A549 treated with GW870086 at 1 μM for 4 hours (cell line): ENCODE results near the gene FDXACB1. TPM values are rescaled to one million over a fixed set of nuclear protein-coding genes. Genes with fewer than 3 reads are reported as not detected.

Source experiments
- total RNA-seq: library from RNA; stranded (reverse); fragments of 200-300 nt; extraction: Qiagen RNA extraction; gene quantifications from 5 replicates; pipeline ENCODE4 v1.2.3, GENCODE V29; 2022; ENCODE audit warnings: low read depth

FDXACB1 gene, protein sequence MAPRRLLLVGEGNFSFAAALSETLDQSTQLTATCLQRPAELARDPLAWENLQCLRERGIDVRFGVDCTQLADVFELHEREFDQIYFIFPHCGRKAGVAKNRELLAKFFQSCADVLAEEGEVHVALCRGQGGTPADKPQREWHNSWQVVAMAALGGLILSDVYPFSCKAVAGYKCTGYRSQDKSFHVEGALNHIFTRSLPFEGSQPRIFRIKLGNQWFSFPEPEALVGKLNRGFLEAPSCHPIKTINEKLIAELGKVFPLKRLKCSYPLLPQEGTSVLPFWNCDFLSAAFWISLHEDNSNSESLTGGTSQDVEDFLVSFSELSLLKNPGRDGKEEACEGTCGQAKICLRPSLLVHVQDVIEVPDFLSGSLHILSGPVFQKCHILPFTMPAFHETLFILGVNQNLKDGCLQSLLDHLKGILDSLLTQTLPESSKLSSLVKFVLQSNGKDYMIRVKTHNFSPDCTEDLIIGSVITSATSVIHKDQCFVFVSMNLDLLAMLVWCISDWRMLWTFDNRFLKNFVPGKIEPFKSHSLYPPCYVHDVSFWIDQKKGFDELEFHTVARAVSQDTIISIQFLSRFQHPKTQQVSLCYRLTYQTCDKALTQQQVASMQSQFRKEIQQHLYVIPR
- total RNA-seq = 1.6 to 2.3 TPM (median 1.7 TPM) in 5 replicates

DNA sequence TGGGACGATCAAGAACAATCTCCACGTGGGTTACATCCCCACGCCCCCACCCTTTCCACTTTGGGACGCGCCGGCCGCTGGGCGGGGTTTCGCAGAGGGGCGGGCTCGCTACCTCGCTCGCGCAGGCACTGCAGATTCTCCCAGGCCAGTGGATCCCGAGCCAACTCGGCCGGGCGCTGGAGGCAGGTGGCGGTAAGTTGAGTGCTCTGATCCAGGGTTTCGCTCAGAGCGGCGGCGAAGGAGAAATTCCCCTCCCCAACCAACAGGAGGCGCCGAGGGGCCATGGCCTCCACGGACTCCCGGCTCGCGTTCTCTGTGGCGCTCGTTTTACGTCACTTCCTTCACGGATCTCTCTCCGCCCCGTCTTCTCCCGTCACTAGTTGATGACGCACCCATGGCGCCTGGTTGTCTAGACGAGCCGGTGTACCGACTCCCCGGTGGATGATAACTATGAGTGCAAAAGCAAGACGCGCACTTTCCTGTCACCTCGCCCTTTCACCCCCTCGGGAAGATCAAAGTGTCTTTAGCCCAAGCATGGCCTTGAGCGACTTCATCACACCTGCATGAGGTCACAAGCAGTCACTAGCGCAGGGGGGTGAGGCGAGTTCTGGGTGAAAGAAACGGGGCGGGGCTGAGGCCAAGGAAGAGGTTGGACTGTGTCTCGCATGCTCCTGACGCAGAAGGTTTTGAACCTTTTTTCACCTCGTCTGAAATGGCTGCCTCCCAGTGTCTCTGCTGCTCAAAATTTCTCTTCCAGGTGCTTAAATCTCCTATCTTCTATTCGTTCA, at the start of gene FDXACB1, which contains the start of gene CFAP68:
TSS of gene FDXACB1 (minus strand) at position 317 of the 788 bp plus-strand sequence. CDS start at position 284, 33 bp downstream.
TSS of gene CFAP68 (plus strand) at position 693 of the 788 bp plus-strand sequence. CDS start at position 713, 20 bp downstream.

DNA sequence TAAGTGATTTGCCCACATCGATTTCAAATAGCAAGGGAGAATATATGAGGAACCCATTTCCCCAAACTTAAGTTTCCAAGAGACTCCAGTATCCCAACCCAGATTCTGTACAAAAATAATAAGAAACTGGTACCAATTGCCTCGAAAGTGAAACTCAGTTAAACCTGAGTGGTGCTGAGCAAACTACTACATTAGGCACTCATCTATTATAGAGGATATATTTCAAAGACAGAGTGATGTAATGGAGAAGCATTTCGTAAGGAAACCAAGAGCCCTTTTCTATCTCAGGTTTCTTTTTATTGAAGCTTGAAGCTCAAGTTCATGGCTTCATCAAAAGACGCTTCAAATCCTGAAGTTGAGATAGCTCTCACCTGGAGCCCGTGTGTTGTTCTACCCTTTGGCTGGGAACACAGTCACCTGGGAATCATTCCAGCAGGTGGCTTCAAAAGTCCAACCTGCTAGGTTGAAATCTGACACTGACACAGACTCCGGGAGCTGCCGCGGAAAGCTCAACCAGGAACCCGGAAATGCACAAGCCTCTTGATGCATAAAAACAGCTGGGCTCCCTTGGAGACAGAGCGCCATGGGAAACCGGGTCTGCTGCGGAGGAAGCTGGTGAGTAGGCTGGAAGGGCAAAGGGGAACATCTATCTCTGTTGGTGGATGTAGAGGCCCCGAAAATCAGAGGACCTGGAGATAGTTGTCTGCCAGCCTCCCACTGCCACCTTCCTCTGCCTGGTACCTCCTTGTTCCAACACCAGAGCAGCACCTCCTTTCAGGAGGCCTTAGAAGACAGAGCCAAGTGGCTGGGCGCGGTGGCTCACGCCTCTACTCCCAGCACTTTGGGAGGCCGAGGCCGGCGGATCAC, 39.7 kb upstream of the FDXACB1 start, which contains the start of gene C11orf52:
TSS of gene C11orf52 (plus strand) at position 524 of the 867 bp plus-strand sequence. CDS start at position 584, 60 bp downstream.

DNA sequence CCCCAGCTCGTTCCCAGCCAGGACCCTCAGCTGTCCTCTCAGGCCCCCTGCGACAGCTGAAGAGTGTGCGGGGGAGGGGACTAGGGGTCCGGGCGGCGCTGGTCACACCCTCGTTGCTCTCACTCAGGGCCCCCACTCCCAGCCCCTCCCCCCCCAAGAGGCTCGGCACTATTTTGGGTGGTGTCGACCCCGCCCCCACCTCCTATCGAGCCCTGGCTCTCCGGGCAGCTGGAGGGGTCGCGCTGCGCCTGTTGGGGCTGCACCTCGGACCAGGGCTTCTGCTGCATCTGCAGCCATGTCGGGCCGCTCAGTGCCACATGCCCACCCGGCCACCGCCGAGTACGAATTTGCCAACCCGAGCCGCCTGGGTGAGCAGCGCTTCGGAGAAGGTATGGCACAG, 33.6 kb upstream of the FDXACB1 start, which contains the start of gene HSPB2:
TSS of gene HSPB2 (plus strand) at position 200 of the 400 bp plus-strand sequence. CDS start at position 296, 96 bp downstream.

DNA sequence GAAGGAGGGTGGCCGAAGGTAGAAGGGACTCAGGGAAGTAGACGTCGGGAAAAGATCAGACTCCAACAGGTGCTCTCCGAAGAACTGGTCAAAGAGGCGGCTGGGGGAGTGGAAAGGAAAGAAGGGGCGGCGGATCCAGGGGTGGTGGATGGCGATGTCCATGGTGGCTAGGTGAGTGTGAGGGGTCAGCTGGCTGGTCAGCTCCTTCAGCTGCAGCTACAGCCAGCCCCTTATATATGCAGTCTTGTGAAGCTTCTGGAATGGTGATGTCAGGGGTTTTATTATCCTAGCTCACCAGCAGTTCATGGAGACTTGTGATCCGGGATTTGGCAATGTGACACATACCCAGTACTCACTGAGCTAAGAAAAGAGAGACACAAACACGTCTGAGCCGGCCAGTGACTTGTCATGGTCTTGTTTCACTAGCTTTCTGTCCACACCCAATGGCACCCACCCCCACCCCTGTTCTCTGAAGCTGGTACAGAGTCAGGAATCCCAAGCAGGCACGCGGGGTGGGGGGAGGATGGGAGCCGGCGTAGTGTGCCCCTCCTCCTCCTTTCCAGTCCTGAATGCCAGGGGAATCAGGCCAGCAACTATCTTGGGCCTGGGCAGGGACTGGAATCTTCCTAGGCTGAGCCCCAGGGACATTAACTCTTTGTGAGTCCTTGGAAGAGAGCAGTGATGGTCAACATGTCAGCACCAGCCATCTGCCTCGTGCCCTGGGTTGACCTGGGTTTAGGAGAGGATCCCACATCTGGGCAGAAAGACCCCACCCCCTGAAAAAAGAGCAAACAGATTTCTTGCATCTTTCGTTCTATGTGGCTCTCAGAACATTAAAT, 32.8 kb upstream of the FDXACB1 start, which contains the start of gene CRYAB:
TSS of gene CRYAB (minus strand) at position 208 of the 839 bp plus-strand sequence. CDS start at position 162, 46 bp downstream.

DNA sequence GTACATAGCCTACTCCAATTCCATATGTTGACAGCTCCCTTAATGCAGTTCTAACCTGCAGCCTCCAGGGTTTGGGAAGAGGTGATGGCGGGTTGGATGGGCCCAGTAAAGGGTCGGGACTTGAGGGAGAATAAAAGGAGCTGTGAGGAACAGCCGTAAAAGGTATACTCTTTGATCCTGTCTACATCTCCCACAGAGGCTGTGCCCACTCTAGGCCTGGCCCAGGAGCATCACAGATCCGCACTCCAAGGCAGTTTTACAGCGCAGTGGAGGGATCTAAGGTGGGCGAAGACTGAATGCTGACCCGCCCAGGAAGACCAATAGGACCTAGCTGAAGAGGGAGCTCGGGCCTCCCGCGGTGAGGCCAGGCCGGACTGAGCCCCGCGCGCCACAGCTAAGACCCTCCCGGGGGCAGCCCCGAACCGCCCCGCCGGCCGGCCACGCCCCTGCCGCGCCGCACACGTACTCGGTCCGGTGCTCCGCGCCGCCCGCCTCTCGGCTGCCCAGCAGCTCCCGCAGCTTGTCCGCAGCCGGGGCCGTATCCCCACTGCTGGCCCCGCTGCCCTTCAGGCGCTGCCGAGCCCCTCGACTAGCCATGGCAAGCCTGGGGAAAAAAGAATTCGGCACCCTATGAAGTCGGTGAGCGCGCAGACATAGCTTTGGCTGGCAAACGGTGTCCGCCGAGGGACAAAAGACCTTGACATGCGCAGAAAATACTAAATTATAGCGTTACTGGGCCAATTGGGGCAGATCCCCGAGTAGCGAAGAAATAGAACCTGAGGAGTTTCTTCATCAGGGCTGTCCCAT, 7.9 kb downstream of the FDXACB1 start, which contains the start of gene ALG9:
TSS of gene ALG9 (minus strand) at position 696 of the 807 bp plus-strand sequence. CDS start at position 597, 99 bp downstream.

Other genes starting within 250 kb of the FDXACB1 start
- gene PPP2R1B, start 112.8 kb downstream of the FDXACB1 start, total RNA-seq = 14.9 to 18.9 TPM (median 17.0 TPM) in 5 replicates
- 16.4 to 21.3 TPM (median 20.4 TPM) in 5 replicates for gene ALG9, start 7.6 kb downstream of the FDXACB1 start, total RNA-seq
- gene CFAP68, start 376 bp upstream of the FDXACB1 start, total RNA-seq = 30.5 to 36.4 TPM (median 33.4 TPM) in 5 replicates
- 10.4 to 25.3 TPM (median 14.6 TPM) in 5 replicates for gene CRYAB, start 32.6 kb upstream of the FDXACB1 start, total RNA-seq
- gene HSPB2, start 33.6 kb upstream of the FDXACB1 start, total RNA-seq = 0.13 to 0.29 TPM in 2 of 5 replicates, not detected in the others
- not detected in 5 replicates for gene C11orf52, start 39.7 kb upstream of the FDXACB1 start, total RNA-seq
- 8.1 to 10.9 TPM (median 10.0 TPM) in 5 replicates for gene DIXDC1, start 58.2 kb upstream of the FDXACB1 start, total RNA-seq
- gene DLAT, start 146.2 kb upstream of the FDXACB1 start, total RNA-seq = 23.4 to 31.5 TPM (median 29.7 TPM) in 5 replicates
- gene PIH1D2, start 194.9 kb upstream of the FDXACB1 start, total RNA-seq = 0.99 to 1.5 TPM (median 1.1 TPM) in 5 replicates
- gene NKAPD1, start 195.1 kb upstream of the FDXACB1 start, total RNA-seq = 13.0 to 15.5 TPM (median 13.7 TPM) in 5 replicates
- gene TIMM8B, start 207.6 kb upstream of the FDXACB1 start, total RNA-seq = 69.6 to 84.5 TPM (median 70.2 TPM) in 5 replicates
- gene SDHD, start 207.7 kb upstream of the FDXACB1 start, total RNA-seq = 65.9 to 85.7 TPM (median 72.4 TPM) in 5 replicates